Lung (tissue), 12 donors: ENCODE data around the gene SMIM12. TPM values are rescaled to one million over a fixed set of nuclear protein-coding genes. Genes with fewer than 3 reads are reported as not detected.

Experiments used
- ATAC-seq: fragments of 200-7000 bp; cut with Tn5 transposase; one replicate; pipeline ENCODE4 v1.9.1; 2020; ENCODE audit warnings: moderate number of reproducible peaks; ENCODE audit not compliant: insufficient read depth, low FRiP score
- DNase-seq, 3 donors: peaks; one replicate each; pipeline ENCODE4 v3.0.0-alpha.2; 2013 to 2017
- H3K27ac ChIP-seq, 2 donors: one replicate each; pipeline ENCODE4 v1.5.1; 2013; ENCODE audit warnings: mild to moderate bottlenecking in 2 of 2, moderate library complexity in 2 of 2, control low read depth in 1 of 2, inconsistent platforms in 1 of 2, low read depth in 1 of 2, low read length in 1 of 2
- H3K27me3 ChIP-seq, 3 donors: one replicate each; pipeline ENCODE4 v1.5.1; 2013; ENCODE audit warnings: low read length in 2 of 3; ENCODE audit not compliant: control insufficient read depth in 3 of 3, insufficient read depth in 3 of 3
- H3K36me3 ChIP-seq, 4 donors: one replicate each; pipeline ENCODE4 v1.5.1; 2013; ENCODE audit warnings: low read length in 4 of 4, mild to moderate bottlenecking in 1 of 4, moderate library complexity in 1 of 4; ENCODE audit not compliant: control insufficient read depth in 4 of 4, insufficient read depth in 4 of 4
- H3K4me1 ChIP-seq, 5 donors: one replicate each; pipeline ENCODE4 v1.5.1; 2013; ENCODE audit warnings: low read length in 5 of 5, mild to moderate bottlenecking in 2 of 5, moderate library complexity in 1 of 5; ENCODE audit not compliant: control insufficient read depth in 5 of 5, insufficient read depth in 5 of 5
- H3K4me3 ChIP-seq: one replicate; pipeline ENCODE4 v1.5.1; 2013; ENCODE audit warnings: mild to moderate bottlenecking, control low read depth, moderate library complexity
- H3K9ac ChIP-seq, 2 donors: one replicate each; pipeline ENCODE4 v1.5.1; 2013; ENCODE audit warnings: low read length in 2 of 2, control low read depth in 1 of 2; ENCODE audit not compliant: insufficient read depth in 1 of 2
- H3K9me3 ChIP-seq, 4 donors: one replicate each; pipeline ENCODE4 v1.5.1; 2013; ENCODE audit warnings: low read length in 3 of 4, mild to moderate bottlenecking in 1 of 4, moderate library complexity in 1 of 4; ENCODE audit not compliant: control insufficient read depth in 4 of 4, insufficient read depth in 3 of 4
- CTCF ChIP-seq: IDR thresholded peaks from 2 replicates; pipeline ENCODE4 v1.5.1; 2012; ENCODE audit warnings: mild to moderate bottlenecking; ENCODE audit errors: control extremely low read depth, extremely low read depth
- WGBS, 2 donors: extraction: QIAGEN DNeasy Blood & Tissue Kit; methylation state at CpG; one replicate each; pipeline ENCODE4 v1.1.7; 2013; 5-methylcytosine and 5-hydroxymethylcytosine counted together
- polyA plus RNA-seq, 2 donors: library from polyadenylated mRNA; stranded (reverse); fragments of 200-250 nt; gene quantifications; one replicate each; pipeline ENCODE4 v1.2.1, GENCODE V29; 2013
- total RNA-seq, 2 donors: library from RNA; depleted of rRNA in 1 of 2; stranded (reverse); fragments of >200 nt in 1 of 2; gene quantifications; one replicate each; pipeline ENCODE4 v1.2.1, GENCODE V29; 2014 to 2021
- donor health status: control.
- donor health status: control.
- donor health status: Bipolar disorder and iron deficiency.
- donor health status: healthy.
- donor health status: DM: yes; HTN: yes; CAD: no.

Gene SMIM12
- total and polyA plus RNA-seq, 4 donors = 17.9 to 67.8 (median 35.1) TPM

GRCh38 chr1:34842073-34842472 lies 17.5 kb downstream of the SMIM12 start:
- Histone ChIP-seq H3K27me3 (no peaks in the 10 kb centered on the region), H3K27ac (no peak overlapping the region), H3K4me3 (no peak overlapping the region), H3K9ac (no peak overlapping the region), H3K36me3 (peaks cover 0 to 2% (median 0%) of the 10 kb centered on the region in 4 donors), H3K4me1 (peaks cover 0 to 25% (median 3%) of the 10 kb centered on the region in 5 donors), H3K9me3 (no peaks in the 10 kb centered on the region)
- ATAC-seq = no peak
- WGBS, 2 donors = 48 to 58% methylated on average over 3 of the region's 3 CpGs
- DNase-seq = no peak
- TF ChIP-seq CTCF = no peak

GRCh38 chr1:34840426-34840825 lies 19.1 kb downstream of the SMIM12 start:
- DNase-seq (no peak), ATAC-seq (no peak)
- H3K4me3 ChIP-seq = no peak overlapping the region
- peaks cover 0 to 29% (median 0%) of the 10 kb centered on the region in 5 donors for H3K4me1 ChIP-seq
- peak overlapping the region in 1 of 2 donors; percentile 37 for H3K27ac ChIP-seq
- no peaks in the 10 kb centered on the region for H3K9me3 ChIP-seq
- WGBS, 2 donors = 90 to 92% methylated on average over 3 of the region's 3 CpGs
- H3K36me3 ChIP-seq = no peaks in the 10 kb centered on the region
- no peaks in the 10 kb centered on the region for H3K27me3 ChIP-seq
- TF ChIP-seq CTCF = no peak
- no peak overlapping the region for H3K9ac ChIP-seq

- no peak for DNase-seq
- H3K27ac ChIP-seq = peak overlapping the region in 1 of 2 donors; percentile 37
Measured at GRCh38 chr1:34839526-34840305, 19.8 kb downstream of the SMIM12 start.

More at GRCh38 chr1:34839526-34840305, 19.8 kb downstream of the SMIM12 start:
- no peak for TF ChIP-seq CTCF
- 69 to 78% methylated on average over 14 of the region's 14 CpGs for WGBS, 2 donors
- peaks cover 0 to 2% (median 0%) of the 10 kb centered on the region in 4 donors for H3K9me3 ChIP-seq
- peaks cover 0 to 27% (median 0%) of the 10 kb centered on the region in 5 donors for H3K4me1 ChIP-seq
- H3K9ac ChIP-seq = no peak overlapping the region
- no peak overlapping the region for H3K4me3 ChIP-seq
- no peak for ATAC-seq
- no peaks in the 10 kb centered on the region for H3K27me3 ChIP-seq
- H3K36me3 ChIP-seq = no peaks in the 10 kb centered on the region
